GM19438 (cell line): ENCODE data around the gene DHRS3.

Source experiments
- ATAC-seq: cut with Tn5 transposase; IDR thresholded peaks from one replicate; pipeline ENCODE4 v1.9.1; 2021; ENCODE audit warnings: low read depth; ENCODE audit not compliant: unreplicated experiment

The DHRS3 gene

DNA sequence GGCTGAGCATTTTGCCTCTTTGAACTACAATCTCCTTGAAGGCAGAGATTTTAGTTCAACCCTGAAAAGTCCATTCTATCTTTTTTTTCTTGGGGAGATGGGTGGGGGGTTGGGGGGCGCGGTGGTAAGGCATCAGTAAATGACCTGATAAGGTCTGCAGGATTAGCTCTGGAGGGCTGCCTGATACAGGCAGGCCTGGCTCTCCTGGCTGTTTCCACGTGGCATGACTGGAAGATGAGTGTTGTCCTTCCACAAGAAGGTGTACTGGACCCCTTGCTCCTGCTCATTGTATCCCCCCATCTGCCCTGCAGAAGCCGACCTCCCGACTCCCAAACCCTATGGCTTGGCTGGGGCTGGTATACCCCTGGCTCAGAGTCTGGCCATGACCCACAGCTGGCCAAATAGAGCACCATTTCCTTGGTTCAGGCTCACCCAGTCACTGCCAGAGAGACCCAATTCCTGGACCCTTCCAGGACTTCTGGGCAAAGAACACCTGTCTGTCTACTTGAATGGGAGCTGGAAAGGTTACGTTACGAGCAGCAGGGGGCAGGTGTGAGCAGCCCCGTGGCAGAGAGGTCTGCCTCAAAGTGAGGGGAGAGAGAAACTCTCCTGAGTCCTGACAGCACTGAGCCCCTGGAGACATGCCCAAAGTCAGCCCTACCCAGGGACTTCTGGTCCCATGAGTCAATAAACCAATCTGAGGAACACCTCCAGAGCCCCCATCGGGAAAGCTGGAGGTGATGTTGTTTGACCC lies 17.0 kb downstream of the DHRS3 start:
- ATAC-seq = no peak

- no peak for ATAC-seq
These were observed 17.7 kb downstream of the DHRS3 start for GRCh38 chr1:12600335-12600734.

DNA sequence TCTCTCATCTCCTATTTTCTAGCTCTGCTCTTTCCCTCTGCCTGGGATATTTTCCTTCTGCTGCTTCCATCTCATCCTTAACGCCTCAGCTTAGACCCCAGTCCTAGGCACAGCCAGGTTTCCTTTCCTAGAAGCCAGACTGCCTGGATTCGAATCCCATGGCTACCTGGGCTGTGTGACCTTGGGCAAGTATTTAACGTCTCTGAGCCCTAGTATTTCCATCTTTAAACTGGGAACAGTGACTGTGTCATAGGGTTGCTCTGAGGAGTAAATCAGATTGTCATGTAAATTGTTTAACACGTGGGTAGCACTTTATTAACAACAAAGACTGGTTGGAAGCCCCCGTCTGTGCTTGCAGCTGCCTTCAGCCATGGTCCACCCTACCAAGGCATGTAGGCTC lies 18.4 kb downstream of the DHRS3 start:
- ATAC-seq = no peak

DNA sequence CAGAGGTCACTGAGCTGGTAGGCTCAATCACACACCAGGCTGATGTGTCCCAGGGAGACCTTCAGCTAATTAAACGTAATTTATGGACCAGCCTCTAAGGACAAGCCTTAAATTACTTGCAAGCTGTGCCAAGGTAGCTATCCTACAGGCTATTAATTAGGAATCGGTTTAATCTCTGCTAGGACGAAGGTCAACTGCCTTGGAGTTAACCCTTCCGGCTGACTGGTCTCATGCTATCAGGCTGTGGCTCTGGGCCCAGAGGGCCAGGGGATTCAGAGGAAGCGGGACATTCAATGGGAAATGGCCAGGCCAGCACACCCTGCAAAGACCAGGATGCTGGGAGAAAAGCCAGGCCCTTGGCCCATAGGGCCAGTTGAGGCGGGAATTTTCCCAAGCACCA lies 19.0 kb downstream of the DHRS3 start:
- no peak for ATAC-seq

DNA sequence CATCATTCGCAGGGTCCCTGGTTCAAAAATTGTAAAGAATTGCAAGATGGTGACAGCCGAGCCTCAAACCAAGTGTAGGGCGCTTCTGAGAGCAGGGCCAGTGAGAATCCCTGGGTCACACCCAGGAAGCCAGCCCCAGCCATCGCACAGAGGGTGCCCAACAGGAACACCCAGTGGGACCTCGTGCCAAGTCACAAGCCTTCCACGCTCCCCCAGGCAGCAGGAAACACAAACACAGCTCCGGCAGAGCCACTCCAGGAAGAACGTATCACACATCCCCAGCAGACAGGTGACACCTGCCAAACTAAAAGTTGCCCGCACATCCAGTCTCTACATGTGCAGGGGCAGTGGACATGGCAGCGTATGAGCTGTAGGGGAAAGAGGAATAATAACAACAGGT lies 20.2 kb downstream of the DHRS3 start:
- no peak for ATAC-seq

GRCh38 chr1:12596007-12596821 lies 21.8 kb downstream of the DHRS3 start:
- ATAC-seq = peak; percentile 76

- no peak for ATAC-seq
These were observed 22.3 kb downstream of the DHRS3 start for GRCh38 chr1:12595757-12596006.

DNA sequence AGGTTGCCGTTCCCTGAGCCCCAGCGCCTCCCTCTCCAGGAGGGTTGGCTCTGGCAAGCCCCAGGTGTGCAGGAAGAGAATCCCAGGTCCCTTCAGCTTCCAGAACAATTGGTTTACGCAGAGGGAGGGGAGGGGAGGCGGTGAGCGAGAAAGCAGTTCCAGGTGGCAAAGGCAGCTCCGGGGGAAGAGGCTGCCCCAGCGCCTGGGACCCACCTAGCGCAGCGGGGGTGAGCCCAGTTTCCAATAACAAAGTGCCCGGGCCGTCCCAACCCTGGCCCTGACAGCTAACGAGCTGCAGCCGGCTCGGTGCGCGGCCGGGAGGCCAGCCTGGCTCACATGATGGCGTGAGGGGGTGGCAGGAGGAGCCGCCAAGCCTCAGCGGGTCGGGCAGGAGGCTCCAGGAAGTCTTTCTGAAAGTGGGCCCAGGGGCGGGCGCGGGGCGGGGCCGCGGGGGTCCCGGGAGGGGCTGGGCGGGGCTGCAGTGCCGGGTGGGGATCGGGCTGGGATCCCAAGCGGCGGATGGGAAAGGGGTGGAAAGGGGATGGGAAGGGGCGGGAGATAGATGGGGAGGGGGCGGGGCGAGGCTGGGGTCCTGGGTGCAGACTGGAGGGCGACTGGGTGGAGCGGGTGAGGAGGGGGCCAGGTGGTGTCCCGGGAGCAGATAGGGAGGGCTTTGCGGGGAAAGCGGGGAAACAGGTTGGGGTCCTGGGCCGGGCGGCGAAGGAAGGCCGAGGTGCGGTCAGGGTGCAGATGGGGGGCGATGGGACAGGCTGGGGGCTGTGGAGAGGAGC lies 22.8 kb downstream of the DHRS3 start:
- ATAC-seq = no peak

DNA sequence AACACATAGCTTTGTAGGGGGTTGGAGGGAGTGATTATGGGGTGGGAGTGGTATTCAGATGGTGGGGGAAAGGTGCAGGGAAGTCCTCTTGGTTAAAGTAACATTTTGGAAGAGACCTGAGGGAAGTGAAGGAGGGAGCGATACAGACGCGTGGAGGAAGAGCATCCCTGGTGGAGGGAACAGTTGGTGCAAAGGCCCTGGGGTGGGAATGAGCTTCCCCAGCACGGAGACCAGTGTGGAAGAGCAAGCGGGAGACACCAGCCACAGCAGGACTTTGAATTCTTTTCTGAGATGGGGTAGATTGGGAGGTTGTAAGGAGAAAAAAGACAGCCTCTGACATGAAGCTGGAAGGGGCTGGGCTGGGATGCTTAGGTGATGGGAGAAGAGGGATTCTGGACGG lies 23.5 kb downstream of the DHRS3 start:
- ATAC-seq = no peak

- no peak for ATAC-seq
These were observed 24.4 kb downstream of the DHRS3 start for GRCh38 chr1:12593621-12594066.

DNA sequence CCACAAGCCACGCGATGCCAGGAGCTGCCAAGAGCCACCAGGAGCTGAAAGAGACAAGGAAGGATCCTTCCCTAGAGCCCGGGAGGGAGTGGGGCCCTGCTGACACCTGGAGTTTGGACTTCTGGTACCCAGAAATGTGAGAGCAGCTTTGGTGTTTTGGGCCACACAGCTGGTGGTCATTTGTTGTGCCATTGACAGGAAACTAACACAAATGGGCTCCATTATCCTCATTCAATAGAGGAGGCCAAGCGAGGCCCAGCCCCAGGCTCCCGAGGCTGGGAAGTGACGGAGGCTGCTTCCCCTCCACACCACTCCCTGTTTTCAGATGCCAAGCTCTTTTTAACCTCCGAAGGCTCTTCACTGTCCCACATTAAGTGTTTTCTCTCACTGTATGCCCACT lies 25.5 kb downstream of the DHRS3 start:
- ATAC-seq = no peak

GRCh38 chr1:12591267-12591938 lies 26.6 kb downstream of the DHRS3 start:
- ATAC-seq = no peak

DNA sequence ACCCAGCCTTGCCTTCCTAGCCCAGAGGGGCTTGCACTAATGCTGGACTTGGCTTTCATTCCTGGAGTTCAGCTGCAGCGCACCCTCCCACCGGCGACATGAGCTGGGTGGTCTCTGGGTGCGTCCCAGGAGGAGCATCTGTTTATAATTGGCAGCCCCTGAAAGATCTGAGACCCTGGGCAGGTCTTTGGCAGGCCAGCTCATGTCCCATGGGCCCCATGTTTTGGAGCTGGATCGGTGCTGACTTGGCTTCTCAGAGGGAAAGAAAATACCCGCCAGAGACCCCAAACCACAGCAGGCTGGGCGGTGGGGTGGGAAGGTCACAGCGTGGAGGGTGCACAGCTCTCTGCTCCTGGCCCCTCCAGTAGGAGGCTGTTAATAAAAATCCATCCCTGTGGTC lies 29.3 kb downstream of the DHRS3 start:
- ATAC-seq = no peak

DNA sequence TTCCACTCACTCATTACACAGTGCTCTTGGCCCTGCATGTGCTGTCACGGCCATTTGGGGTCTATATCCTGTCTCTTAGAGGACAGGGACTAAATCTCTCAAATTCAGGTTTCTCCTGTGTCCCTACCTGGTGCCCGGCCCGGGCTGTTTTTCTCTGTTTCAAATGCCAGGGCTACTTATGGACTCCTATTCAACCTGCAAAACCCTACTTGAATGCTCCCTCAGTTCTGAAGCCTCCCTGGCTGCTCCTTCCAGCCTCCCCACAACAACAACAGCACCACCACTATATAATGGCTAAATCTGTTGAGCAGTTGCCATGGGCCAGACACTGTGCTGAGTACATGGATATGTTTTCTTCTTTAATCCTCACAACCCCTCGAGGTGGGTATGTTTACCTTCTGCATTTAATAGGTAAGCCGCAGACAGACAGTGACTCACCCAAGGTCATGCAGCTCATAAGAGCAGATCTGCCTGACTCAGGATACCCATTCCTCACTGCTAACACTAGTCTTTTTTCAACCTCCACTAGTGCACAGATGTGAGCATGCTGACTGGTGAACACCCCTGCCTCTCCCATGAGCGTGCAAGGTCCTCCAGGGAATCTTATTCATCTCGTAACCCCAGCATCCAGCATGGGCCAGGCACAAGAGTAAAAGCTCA lies 29.9 kb downstream of the DHRS3 start:
- no peak for ATAC-seq

DNA sequence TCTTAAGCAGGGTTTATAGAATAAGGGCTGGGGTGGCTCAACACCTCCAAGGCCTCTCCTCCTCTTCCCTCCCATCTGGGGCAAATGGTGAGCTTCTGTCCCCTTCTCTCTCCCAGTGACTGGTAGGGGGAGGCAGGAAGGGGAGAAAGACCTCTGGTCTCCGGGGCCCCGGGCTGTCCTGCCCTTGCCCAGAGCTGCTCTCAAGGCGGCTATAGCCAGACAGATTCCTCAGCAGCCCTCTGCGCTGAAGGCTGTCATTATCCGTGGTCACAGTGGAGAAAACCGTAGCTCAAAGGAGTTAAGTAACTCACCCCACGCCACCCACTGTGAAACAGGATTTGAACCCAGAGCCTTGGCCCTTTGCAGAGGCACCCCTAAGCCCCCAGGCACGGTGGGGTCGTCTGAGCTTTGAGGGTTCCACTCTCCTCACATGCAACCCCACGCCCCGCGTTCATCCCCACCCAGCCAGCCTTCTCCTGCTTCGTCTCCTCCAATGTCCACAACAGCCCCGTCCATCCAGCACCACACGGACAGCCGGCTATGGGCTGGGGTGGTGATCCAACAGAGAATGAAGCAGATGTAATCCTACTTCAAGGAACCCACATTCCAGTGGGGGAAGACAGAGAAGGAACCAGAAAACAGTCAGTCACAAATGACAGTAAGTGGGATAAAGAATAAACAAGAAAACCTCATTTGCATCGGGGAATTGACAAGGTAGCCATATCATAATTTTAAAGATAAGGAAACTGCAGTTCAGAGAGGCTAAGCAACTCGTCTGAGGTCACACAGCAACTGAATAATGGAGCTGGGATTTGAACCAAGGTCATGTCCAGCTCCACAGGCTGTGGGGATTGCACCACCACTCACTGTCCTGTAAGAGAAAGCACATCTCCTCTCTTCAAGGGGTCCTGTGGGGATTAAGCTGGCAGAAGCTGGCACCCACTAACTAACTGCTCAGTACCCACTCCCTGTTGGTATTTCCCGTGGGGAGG lies 31.8 kb downstream of the DHRS3 start:
- ATAC-seq = no peak

- no peak for ATAC-seq
These were observed 32.5 kb downstream of the DHRS3 start for GRCh38 chr1:12585536-12585935.

GRCh38 chr1:12584900-12585525 lies 33.0 kb downstream of the DHRS3 start:
- no peak for ATAC-seq

- ATAC-seq = no peak
These were observed 34.5 kb downstream of the DHRS3 start for GRCh38 chr1:12583484-12583883.

GRCh38 chr1:12582649-12583048 lies 35.4 kb downstream of the DHRS3 start:
- no peak for ATAC-seq
